H1 (cell line): Measurements from ENCODE around the gene CACNG8. TPM values are rescaled to one million over a fixed set of nuclear protein-coding genes. Genes with fewer than 3 reads are reported as not detected.

Experiments used
- CHD7 ChIP-seq: fragments of 300-600 bp; sonication (generic); IDR thresholded peaks from 2 replicates; pipeline ENCODE4 v1.7.1; 2012; ENCODE audit warnings: low read length, moderate library complexity, mild to moderate bottlenecking, inconsistent platforms; ENCODE audit not compliant: insufficient replicate concordance
- GABPA ChIP-seq: IDR thresholded peaks from 2 replicates; pipeline ENCODE4 v1.6.1; 2011; ENCODE audit warnings: mild to moderate bottlenecking, low read length, moderate library complexity, borderline replicate concordance; ENCODE audit not compliant: insufficient read depth
- KDM1A ChIP-seq: fragments of 200-600, 300-600 bp; sonication (generic); IDR thresholded peaks from 2 replicates; pipeline ENCODE4 v1.7.1; 2016; ENCODE audit warnings: mild to moderate bottlenecking, low read length, borderline replicate concordance
- KDM4A ChIP-seq: IDR thresholded peaks from one replicate; pipeline ENCODE4 v1.7.1; 2012; ENCODE audit warnings: low read depth, mild to moderate bottlenecking, moderate library complexity, low read length, inconsistent platforms; ENCODE audit not compliant: severe bottlenecking
- POLR2A ChIP-seq, 2 experiments: IDR thresholded peaks; 1 replicate in 1 of 2; 2 replicates in 1 of 2; pipeline ENCODE4 v1.6.1; 2011; ENCODE audit warnings: low read depth in 2 of 2, low read length in 2 of 2, mild to moderate bottlenecking in 2 of 2; ENCODE audit errors: control extremely low read depth in 1 of 2
- RFX5 ChIP-seq: IDR thresholded peaks from 2 replicates; pipeline ENCODE4 v1.6.1; 2011; ENCODE audit warnings: low read depth, low read length, improper control_type of control experiment, borderline replicate concordance
- polyA plus RNA-seq, 7 experiments: library from polyadenylated mRNA; depleted of rRNA in 3 of 7; stranded (reverse) in 5 of 7; unstranded in 2 of 7; fragments of >200 nt in 5 of 7; fragments of 200-250 nt in 2 of 7; gene quantifications; 1 replicate in 5 of 7; 2 replicates in 1 of 7; 4 replicates in 1 of 7; pipeline versions ENCODE4 v1.2.1 to v1.2.3, GENCODE V29; 2011 to 2013; ENCODE audit warnings: missing spikeins in 2 of 7, mixed read lengths in 2 of 7
- total RNA-seq: library from RNA; stranded (reverse); fragmentation: NEBNext Ultra II Directional; extraction: Animal tissue kit (Norgen Biotek cat#: 25700); gene quantifications from 2 replicates; pipeline ENCODE4 v1.2.1, GENCODE V29; 2021
- TF ChIP-seq, protein P1 (sequence below), 3 experiments: IDR thresholded peaks; 1 replicate in 2 of 3; 2 replicates in 1 of 3; pipeline versions ENCODE4 v1.5.1 to v1.6.1; 2011; ENCODE audit warnings: low read length in 3 of 3, mild to moderate bottlenecking in 3 of 3, inconsistent platforms in 2 of 3, low read depth in 1 of 3, moderate library complexity in 1 of 3; ENCODE audit not compliant: insufficient read depth in 1 of 3; ENCODE audit errors: control extremely low read depth in 1 of 3

Gene CACNG8
- total and polyA plus RNA-seq, 2 of the 8 experiments (the other 6 are each of a cell fraction or from before 2014, with no cell fraction given) = 0.41 to 4.5 TPM

- TF ChIP-seq CHD7 (no peak), POLR2A (IDR thresholded peaks at IDR 0.05; ENCODE audit: control extremely low read depth in 1 of 2, low read depth in 2 of 2, low read length in 2 of 2) (no peak; a peak in 1 of 3 replicates), KDM4A (no peak), KDM1A (peak; percentile 93), GABPA (no peak), RFX5 (no peak)
- TF ChIP-seq, protein P1, sequence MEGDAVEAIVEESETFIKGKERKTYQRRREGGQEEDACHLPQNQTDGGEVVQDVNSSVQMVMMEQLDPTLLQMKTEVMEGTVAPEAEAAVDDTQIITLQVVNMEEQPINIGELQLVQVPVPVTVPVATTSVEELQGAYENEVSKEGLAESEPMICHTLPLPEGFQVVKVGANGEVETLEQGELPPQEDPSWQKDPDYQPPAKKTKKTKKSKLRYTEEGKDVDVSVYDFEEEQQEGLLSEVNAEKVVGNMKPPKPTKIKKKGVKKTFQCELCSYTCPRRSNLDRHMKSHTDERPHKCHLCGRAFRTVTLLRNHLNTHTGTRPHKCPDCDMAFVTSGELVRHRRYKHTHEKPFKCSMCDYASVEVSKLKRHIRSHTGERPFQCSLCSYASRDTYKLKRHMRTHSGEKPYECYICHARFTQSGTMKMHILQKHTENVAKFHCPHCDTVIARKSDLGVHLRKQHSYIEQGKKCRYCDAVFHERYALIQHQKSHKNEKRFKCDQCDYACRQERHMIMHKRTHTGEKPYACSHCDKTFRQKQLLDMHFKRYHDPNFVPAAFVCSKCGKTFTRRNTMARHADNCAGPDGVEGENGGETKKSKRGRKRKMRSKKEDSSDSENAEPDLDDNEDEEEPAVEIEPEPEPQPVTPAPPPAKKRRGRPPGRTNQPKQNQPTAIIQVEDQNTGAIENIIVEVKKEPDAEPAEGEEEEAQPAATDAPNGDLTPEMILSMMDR (IDR thresholded peaks at IDR 0.05; ENCODE audit: control extremely low read depth in 1 of 3, insufficient read depth in 1 of 3, low read depth in 1 of 3, low read length in 3 of 3) = no peak
Measured at GRCh38 chr19:53983457-53984289, 20.9 kb downstream of the CACNG8 start (continued).
